RPMI8226 (cell line): ENCODE measurements around the gene ACOXL.

Experiments used
- DNase-seq: peaks from one replicate; pipeline ENCODE4 v3.0.0-alpha.2; 2015

ACOXL gene

DNA sequence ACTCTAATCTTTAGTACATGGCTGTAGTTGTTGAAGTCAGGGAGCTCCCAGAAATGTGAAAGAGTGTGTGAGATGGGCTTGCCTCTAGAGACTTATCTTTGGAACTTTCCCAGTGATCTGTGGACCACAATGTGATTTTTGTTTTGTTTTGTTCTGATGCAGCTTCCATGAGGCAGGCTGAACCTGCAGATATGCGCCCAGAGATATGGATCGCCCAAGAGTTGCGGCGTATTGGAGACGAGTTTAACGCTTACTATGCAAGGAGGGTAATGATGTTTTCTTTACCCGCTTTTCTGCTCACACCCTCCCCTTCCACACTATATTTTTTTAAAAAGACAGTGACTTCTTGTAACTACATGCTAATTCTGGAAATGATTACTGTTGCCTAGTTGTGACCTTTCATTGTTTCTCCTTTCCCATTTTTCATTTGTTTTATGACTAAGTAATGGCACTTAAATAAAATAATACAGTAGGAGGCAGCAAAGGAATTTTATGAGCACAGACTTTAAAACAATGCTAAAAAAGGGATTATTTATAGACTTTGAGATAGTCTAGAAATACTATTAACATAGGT is 417.6 kb downstream of the ACOXL start:
- no peak for DNase-seq

DNA sequence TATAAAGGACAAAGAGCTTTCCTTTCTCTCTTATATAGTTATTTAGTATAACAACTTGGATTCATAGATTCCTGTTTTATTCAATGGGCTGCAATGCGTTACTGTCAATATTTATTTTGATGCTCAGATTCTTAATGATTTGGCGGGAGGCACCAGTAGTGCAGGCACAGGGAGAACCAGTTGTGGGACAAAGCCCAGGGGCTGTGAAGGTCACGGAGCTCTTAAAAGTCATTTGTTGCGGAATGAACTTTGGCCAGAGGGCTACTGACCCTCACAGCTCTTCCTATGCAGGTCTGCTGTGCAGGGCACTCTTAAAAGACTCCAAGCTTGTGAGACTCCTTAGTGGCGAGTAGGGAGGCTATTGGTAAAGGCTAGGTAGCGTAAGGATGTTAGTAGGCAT is 422.4 kb downstream of the ACOXL start:
- no peak for DNase-seq

DNA sequence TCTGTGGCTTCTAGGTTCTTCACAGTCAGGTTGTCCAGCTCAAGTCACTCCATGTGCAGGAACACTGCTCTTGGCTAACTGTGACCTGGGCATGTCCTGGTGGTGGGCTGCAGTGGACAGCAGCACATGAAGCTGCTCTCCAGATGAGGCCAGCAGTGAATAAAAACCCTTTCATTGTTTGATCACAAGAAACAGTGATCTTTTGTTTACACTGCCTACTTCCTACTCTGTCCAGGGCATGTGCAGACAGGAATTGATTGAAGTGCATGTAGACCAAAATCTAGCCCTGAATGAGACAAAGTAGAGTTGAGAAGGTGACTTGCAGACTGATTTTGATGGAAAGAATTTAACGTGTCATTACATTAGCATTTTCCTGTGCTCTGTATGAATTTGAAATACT is 423.2 kb downstream of the ACOXL start:
- no peak for DNase-seq

DNA sequence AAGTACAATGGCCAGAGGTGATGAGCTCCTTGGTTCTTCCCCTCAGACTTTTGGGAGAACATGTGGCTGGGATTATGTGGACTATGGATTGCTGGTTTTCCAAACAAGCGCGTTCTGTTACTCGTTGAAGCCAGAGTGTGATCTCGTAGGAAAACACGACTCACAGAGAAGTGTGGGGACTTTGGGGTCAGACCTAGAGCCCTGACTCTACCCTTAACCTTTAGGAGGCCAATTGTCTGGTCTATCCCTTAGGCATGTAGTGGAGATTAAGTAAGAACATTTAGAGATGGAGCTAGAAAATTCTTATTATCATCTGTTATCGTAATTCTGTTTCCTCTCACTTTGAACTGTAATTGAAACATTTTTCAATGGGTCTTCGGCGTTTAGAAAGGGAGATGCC is 424.2 kb downstream of the ACOXL start:
- no peak for DNase-seq

DNA sequence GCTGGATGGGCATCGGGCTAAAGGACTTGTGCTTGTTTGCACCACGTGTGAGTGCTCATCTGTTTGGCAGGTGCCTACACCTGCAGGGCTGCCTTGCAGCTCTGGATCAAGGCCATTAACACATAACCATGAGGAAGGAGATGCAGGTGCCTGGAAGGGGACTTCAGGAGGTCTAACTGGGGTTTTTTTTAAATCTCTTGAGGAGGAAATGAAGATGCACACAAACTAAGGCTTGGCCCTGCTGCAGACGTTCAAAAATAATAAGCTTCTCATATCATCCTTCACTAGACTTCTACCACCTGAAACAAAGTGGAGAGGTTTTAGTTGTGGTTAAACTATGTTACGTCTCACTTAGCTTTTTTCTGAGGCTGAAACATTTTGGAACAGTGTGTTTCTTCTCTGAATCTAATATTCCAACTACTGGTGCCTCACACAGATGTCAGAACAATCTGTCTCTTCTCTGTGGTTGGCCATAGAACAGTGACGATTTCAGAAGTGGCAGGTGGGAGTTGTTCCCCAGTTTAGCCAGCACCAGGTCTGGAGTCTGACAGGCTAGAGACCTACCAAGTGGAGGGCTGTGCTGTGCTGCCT is 424.8 kb downstream of the ACOXL start:
- DNase-seq, result peak; percentile 63

DNA sequence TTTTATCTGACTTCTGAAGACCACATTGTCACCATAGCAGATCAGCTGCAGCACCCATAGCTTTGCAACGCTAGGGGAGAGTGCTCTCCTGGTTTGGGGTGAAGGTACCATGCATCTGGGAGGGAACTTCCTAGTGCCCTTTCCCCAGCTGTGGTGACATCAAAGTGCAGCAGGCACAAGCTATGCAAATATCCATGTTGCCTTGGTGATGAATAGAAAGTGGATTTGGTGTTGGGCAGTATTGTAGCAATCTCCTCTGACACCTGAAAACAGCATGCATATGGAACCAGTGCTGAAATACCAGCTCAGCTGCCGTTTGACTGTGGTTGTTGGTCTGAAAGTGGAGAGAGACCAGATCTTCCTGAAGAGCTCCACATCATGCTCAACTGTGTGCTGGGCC is 425.4 kb downstream of the ACOXL start:
- DNase-seq, result peak; percentile 19

DNA sequence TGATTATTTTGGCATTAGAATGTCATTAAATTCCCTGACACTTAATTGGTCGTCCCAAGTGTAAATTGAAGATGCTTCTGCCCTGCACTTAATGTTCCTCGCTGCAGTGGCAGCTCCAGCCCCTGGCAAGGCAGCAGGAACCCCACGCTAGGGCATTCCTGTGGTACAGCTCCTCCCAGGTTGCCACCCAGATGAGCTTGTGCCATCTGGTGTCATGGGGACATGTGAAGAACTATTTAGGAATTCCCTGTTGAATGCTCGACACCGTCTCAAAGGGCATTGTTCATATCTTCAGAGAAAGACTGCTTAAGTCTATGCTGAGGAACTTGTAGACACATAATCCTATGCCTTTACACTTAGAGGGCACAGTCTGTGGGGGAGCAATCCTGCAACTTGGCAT is 427.3 kb downstream of the ACOXL start:
- DNase-seq, result no peak

DNA sequence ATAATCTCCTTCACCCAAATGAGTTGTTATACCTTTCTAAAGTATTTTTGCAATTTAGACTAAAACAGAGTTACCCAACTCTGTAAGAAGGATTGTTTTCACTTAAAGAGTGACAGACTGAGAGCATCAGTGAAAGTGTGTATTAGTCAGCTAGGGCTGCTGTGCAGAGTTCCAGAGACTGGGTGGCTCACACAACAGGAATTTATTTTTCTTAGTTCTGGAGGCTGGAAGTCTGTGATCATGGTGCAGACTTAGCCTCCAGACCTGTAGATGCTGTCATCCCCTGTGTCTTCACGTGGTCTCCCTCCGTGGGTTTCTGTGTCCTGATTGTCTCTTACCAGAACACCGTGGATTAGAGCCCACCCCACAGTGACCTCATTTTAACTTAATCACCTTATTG is 428.4 kb downstream of the ACOXL start:
- DNase-seq, result no peak

DNA sequence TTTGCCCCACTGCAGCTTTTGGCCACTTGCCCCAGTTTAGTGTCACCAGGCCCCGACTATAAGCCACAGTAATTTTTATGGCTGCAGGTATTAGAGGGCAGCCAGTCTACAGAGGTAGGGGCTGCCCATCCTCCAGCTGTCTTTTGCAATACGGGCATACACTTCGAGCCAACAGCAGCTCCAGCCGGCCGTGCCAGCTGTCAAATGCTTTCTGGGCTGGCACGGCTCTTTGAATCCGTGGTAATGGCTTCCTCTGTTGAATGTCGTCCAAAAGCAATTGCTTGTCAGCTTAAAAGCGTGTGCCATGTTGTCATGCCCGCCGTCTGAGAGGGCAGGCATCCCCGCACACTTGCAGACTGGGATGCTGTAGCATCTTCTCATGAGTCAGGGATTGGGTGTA is 429.6 kb downstream of the ACOXL start:
- no peak for DNase-seq

DNA sequence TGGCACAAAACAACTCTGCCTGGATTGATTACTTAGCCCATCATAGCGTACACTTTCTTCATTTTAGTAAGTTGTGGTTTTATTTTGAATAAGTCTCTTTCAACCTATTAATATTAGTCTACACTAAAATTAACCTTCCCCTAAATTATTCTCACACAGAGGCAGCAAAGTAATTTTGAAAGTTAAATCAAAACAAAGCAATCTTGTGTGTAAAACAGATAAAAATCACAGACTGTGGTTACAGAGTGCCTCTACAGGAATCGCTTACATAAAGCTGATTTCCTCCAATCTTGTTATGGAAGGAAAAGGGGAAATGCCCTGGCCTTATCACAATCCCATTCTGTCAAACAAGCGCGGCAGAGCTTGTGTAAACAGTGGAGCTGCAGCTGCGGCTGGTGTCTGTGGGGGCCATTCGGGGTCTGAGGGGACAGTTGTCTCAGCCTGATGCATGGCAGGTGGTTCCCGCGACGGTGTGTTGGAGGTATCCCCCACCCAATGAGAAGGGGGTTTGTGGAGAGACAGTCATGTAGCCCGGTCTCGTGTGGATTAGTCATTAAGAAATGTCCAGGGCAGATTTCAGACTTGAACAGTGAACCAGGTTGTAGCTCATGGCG is 430.5 kb downstream of the ACOXL start:
- no peak for DNase-seq

DNA sequence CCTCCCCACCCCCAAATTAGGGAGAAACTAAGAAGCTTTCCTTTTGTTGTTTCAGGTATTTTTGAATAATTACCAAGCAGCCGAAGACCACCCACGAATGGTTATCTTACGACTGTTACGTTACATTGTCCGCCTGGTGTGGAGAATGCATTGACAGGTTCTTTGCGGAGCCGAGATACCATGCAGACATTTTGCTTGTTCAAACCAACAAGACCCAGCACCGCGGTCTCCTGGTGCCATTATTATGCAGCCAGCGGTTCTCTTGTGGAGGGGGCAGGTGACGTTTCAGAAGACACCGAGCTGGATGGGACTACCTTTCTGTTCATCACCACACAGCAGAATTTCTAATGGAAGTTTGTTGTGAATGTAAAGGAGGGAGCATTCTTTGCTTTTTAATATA is 431.7 kb downstream of the ACOXL start:
- DNase-seq, result no peak

DNA sequence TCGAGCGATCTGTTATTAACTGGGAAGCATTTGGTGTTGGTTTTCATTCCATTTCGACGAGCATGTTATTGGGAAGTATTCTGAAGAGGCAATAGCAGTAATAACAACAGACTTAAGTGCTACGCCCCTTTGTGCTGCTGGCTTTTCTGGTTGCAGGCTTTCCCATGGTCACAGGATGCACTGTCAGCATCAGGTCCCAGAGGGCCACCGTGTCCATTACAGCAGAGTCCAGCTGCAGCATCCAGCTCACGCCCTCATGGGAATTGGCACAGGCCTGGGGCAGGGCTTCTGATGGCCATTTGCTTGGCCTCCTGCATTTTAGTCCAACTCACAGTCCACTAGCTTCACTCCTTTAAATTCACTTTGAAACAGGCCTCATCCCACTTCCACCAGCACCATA is 432.7 kb downstream of the ACOXL start:
- DNase-seq, result no peak

DNA sequence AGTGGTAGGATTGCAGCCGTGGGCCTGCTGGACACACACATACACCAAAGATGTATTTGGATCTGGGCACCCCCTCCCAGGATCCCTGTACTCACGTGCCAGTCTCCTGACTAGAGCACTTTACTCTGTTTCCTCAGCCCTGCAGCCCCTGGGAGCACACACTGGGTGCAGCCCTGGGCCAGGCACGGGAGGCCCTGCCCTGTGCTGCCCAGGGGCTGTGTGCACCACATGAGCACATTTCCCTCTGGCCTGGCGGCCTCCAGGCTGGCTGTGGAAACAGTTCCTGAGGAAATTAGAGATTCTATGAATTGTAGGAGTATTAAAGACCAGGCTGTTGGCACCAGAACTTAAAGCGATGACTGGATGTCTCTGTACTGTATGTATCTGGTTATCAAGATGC is 433.7 kb downstream of the ACOXL start:
- no peak for DNase-seq

DNA sequence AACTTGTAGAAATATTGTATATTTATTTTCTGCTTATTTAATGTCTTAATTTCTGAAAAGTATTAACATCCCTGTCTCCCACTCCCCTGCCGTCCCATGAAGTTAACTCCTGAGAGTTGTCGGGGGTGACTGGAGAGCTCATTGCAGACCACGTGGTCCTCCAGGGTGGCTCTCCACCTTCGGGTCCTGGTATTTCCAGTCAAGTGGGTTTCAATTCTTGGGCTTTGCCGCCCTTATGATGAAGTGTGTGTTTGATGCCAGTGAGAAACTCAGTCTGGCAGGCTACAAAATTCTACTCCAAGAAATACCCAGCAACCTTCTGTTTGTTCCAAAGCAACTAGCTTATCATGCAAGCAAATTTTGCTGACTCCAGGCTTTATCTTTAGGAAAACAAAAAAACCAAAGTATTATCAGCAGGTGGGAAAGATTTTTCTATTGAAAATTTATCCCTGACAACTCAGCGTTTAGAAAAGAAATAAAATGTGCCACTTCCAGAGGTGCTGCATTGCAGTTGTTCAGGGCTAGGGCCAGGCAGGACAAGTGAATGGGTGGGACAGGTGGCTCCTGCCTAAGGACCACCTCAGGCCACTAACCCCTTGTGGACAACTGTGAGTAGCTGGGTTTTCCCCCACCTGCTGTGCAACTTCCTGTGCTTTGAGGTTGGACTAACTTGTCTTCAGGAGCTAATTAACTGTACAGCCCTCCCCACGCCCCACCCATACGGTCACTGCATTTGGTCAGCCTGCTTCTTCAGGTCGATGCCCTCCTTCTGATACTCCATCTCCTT is 434.9 kb downstream of the ACOXL start:
- no peak for DNase-seq

DNA sequence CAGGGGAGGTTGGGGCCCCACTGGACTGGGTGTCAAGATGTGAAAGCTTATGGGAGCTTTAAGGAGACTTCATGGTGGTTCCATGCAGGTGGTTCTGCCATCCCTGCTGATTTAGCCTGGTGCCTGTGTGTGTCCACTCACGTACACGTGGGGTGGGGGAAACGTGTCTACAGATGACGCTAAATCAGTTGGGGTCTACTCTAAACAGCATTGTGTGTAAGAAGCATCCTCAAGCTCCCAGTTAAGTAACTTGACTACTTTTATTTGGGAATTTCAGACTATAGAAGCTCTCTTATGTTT is 435.4 kb downstream of the ACOXL start:
- no peak for DNase-seq
